Hepatocyte (in vitro differentiated cells): ENCODE results near the gene PXDN. TPM values are rescaled to one million over a fixed set of nuclear protein-coding genes. Genes with fewer than 3 reads are reported as not detected.

ENCODE experiments used
- DNase-seq: peaks from one replicate; pipeline ENCODE4 v3.0.0-alpha.2; 2016; ENCODE audit warnings: low spot score
- H2AFZ ChIP-seq: fragments of 200-600 bp; sonication (generic); 2 replicates; pipeline ENCODE4 v1.6.0; 2016; ENCODE audit warnings: antibody characterized with exemption, mild to moderate bottlenecking
- H3K27ac ChIP-seq: fragments of 200-600 bp; sonication (generic); 2 replicates; pipeline ENCODE4 v1.5.1; 2016; ENCODE audit warnings: mild to moderate bottlenecking
- H3K27me3 ChIP-seq: fragments of 200-600 bp; sonication (generic); 2 replicates; pipeline ENCODE4 v1.6.1; 2016
- H3K36me3 ChIP-seq: fragments of 200-600 bp; sonication (generic); replicated peaks from 2 replicates; pipeline ENCODE4 v1.5.1; 2016; ENCODE audit warnings: low read depth; ENCODE audit not compliant: insufficient read depth
- H3K4me1 ChIP-seq: fragments of 200-600 bp; sonication (generic); 2 replicates; pipeline ENCODE4 v1.5.1; 2016; ENCODE audit warnings: mild to moderate bottlenecking, moderate library complexity; ENCODE audit not compliant: insufficient read depth
- H3K4me2 ChIP-seq: fragments of 200-600 bp; sonication (generic); 2 replicates; pipeline ENCODE4 v1.6.0; 2016
- H3K4me3 ChIP-seq: fragments of 200-600 bp; sonication (generic); 2 replicates; pipeline ENCODE4 v1.5.1; 2016; ENCODE audit warnings: mild to moderate bottlenecking
- H3K79me2 ChIP-seq: fragments of 200-600 bp; sonication (generic); 2 replicates; pipeline ENCODE4 v1.6.0; 2017; ENCODE audit warnings: mild to moderate bottlenecking
- H3K9me2 ChIP-seq: fragments of 200-600 bp; sonication (generic); replicated peaks from 2 replicates; pipeline ENCODE4 v1.6.0; 2017; ENCODE audit warnings: mild to moderate bottlenecking; ENCODE audit not compliant: insufficient read depth
- H3K9me3 ChIP-seq: fragments of 200-600 bp; sonication (generic); 2 replicates; pipeline ENCODE4 v1.5.1; 2016; ENCODE audit warnings: low read depth, mild to moderate bottlenecking
- H4K20me1 ChIP-seq: fragments of 200-600 bp; sonication (generic); 2 replicates; pipeline ENCODE4 v1.6.0; 2016; ENCODE audit warnings: mild to moderate bottlenecking; ENCODE audit not compliant: insufficient read depth, poor library complexity, severe bottlenecking
- EZH2 ChIP-seq: fragments of 200-600 bp; sonication (generic); IDR thresholded peaks from 2 replicates; pipeline ENCODE4 v1.6.1; 2016; ENCODE audit warnings: antibody characterized with exemption, mild to moderate bottlenecking, borderline replicate concordance
- EZH2phosphoT487 ChIP-seq: fragments of 200-600 bp; sonication (generic); IDR thresholded peaks from one replicate; pipeline ENCODE4 v1.6.1; 2018; ENCODE audit warnings: antibody characterized with exemption, mild to moderate bottlenecking, low read depth, moderate library complexity; ENCODE audit not compliant: unreplicated experiment, severe bottlenecking
- WGBS: methylation state at CpG from one replicate; pipeline ENCODE4 v1.1.6; 2016; ENCODE audit warnings: low lambda C conversion rate; ENCODE audit errors: missing lambda C conversion rate; 5-methylcytosine and 5-hydroxymethylcytosine counted together
- polyA plus RNA-seq: library from polyadenylated mRNA; unstranded; fragments of >200 nt; fragmentation: Nextera tagmentation; extraction: Ambion mirVana; gene quantifications from 2 replicates; pipeline ENCODE4 v1.2.1, GENCODE V29; 2016
- total RNA-seq: library from RNA; depleted of rRNA; stranded (reverse); fragments of >200 nt; gene quantifications from 2 replicates; pipeline ENCODE4 v1.2.3, GENCODE V29; 2014
- TF ChIP-seq, protein P1 (sequence below): fragments of 200-600 bp; sonication (generic); IDR thresholded peaks from 2 replicates; pipeline ENCODE4 v1.5.1; 2016; ENCODE audit warnings: antibody characterized with exemption, mild to moderate bottlenecking; ENCODE audit not compliant: poor library complexity

PXDN gene
- total and polyA plus RNA-seq, 2 experiments from 2014 or later = 107 to 118 TPM

DNA sequence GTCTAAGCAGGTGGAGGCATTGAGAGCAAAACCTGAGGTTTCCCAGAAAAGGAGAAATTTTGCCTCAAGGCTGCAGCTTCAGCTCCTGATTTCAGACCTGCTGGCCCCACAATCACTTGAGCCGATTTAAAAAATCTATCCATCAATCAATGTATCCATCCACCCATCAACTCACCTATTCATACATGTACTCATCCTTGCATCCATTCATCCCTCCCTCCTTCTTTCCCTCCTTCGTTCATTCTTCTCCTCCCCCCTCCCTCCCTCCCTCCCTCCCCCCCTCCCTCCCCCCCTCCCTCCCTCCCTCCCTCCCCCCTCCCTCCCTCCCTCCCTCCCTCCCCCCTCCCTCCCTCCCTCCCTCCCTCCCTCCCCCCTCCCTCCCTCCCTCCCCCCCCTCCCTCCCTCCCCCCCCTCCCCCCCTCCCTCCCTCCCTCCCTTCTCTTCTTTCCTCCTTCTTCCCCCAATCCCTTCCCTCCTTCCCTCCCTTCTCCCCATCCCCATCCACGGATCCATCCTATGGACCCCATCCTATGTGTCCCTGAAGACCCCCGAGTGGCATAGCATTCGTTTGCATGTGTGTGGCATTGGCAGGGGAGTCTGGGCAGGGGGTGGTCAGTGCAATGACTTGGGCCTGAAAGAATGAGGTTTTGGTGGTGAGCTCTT is 6.1 kb upstream of the PXDN start:
- H3K27ac ChIP-seq = no peak overlapping the region
- H3K4me3 ChIP-seq = no peak overlapping the region
- no peaks in the 10 kb centered on the region for H3K9me3 ChIP-seq
- H3K27me3 ChIP-seq = peaks cover 7% of the 10 kb centered on the region
- WGBS = 39% methylated on average over 4 of the region's 5 CpGs
- H3K4me2 ChIP-seq = no peak overlapping the region
- TF ChIP-seq EZH2phosphoT487 (no peak), EZH2 (no peak)
- TF ChIP-seq, protein P1, sequence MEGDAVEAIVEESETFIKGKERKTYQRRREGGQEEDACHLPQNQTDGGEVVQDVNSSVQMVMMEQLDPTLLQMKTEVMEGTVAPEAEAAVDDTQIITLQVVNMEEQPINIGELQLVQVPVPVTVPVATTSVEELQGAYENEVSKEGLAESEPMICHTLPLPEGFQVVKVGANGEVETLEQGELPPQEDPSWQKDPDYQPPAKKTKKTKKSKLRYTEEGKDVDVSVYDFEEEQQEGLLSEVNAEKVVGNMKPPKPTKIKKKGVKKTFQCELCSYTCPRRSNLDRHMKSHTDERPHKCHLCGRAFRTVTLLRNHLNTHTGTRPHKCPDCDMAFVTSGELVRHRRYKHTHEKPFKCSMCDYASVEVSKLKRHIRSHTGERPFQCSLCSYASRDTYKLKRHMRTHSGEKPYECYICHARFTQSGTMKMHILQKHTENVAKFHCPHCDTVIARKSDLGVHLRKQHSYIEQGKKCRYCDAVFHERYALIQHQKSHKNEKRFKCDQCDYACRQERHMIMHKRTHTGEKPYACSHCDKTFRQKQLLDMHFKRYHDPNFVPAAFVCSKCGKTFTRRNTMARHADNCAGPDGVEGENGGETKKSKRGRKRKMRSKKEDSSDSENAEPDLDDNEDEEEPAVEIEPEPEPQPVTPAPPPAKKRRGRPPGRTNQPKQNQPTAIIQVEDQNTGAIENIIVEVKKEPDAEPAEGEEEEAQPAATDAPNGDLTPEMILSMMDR = no peak
- H3K9me2 ChIP-seq = no peaks in the 10 kb centered on the region
- H4K20me1 ChIP-seq = no peaks in the 10 kb centered on the region
- peaks cover 4% of the 10 kb centered on the region for H3K79me2 ChIP-seq
- no peaks in the 10 kb centered on the region for H3K36me3 ChIP-seq
- DNase-seq = no peak
- no peak overlapping the region for H2AFZ ChIP-seq
- H3K4me1 ChIP-seq = no peaks in the 10 kb centered on the region

DNA sequence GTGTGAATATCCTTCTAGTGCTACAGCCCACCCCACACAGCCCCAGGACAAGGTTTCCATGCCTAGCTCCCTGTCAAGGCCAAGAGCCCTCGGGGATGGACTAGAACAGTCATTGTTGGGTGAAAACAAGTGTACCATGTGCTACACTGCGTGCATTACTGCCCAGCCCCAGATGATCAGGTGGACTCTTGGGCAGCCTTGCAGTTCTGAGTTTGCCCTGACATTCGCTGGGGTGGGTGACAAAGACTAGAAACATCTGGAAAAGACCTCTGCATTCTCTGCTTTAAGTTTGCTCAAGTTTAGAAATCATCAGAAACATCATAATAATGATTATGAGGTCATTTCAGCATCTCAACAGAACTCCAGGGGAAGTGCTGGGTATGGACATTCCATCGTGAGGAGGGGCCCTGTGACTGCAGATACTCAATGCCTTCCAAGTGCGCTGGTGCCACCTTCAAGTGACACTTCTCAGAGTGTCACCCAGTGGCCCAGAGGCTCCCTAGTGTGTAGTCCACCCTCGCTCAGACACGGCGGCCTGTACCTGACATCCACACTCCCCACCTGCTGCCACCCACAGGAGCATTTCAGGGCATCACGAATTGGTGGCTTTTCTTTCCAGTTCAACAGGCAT is 5.3 kb upstream of the PXDN start:
- Histone ChIP-seq H3K79me2 (peaks cover 10% of the 10 kb centered on the region), H3K4me2 (no peak overlapping the region), H3K27ac (no peak overlapping the region), H3K4me3 (no peak overlapping the region), H4K20me1 (no peaks in the 10 kb centered on the region), H2AFZ (no peak overlapping the region), H3K9me2 (no peaks in the 10 kb centered on the region), H3K27me3 (peaks cover 10% of the 10 kb centered on the region), H3K36me3 (no peaks in the 10 kb centered on the region), H3K9me3 (no peaks in the 10 kb centered on the region), H3K4me1 (no peaks in the 10 kb centered on the region)
- no peak for DNase-seq
- 90% methylated on average over 9 of the region's 9 CpGs for WGBS
- TF ChIP-seq EZH2 (no peak), EZH2phosphoT487 (no peak)
- TF ChIP-seq, protein P1 = no peak

DNA sequence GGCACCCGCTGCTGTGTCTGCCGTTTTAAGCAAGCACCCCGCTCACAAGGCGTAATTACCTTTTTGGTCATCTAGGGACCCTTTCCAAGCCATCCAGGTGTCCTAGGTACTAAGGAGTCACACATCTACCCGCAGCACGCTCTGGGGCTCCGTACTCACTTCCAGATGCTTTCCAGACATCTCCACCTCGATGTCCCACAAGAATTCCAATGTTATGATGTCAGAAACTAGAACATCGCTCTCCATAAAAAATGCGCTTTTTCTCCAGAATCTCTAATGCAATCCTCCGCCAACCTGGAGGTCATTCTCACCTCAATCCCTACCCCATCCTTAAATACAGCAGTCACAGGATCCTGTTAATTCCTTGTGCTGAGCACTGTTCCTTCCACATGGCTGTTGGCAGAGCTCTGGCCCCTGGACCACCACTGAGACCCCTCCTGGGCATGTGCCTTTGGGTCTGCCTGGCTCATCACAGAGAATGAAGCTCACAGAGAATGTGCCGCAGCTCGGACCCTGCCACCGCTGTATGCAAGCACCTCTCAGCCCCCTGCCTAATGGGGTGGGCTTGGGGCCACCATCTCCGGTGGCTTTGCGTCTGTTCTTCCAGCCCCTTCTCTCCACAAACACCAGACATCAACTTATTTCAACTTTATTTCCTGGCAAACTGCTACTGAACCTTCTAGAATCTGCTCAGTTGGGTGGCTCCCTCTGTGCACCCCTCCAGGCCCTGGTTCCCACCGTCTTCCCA is 4.6 kb upstream of the PXDN start:
- no peak for TF ChIP-seq EZH2
- TF ChIP-seq EZH2phosphoT487 = no peak
- TF ChIP-seq, protein P1 = no peak
- Histone ChIP-seq H3K9me2 (no peaks in the 10 kb centered on the region), H3K9me3 (no peaks in the 10 kb centered on the region), H3K27me3 (peaks cover 10% of the 10 kb centered on the region), H3K79me2 (peaks cover 13% of the 10 kb centered on the region), H4K20me1 (no peaks in the 10 kb centered on the region), H3K4me2 (no peak overlapping the region), H3K4me1 (no peaks in the 10 kb centered on the region), H2AFZ (no peak overlapping the region), H3K36me3 (no peaks in the 10 kb centered on the region), H3K4me3 (no peak overlapping the region), H3K27ac (no peak overlapping the region)
- DNase-seq = no peak
- WGBS = 77% methylated on average over 17 of the region's 17 CpGs
